GM20431 (cell line): Measurements from ENCODE around the gene MRPL18.
"Not testable (repeated sequence)": the region's sequence is repeated elsewhere in the genome, so short reads cannot be mapped to it uniquely, and the experiment has no call there.

Experiments used
- in situ Hi-C: fragments of 300-500 bp; cut with MseI, MboI; formaldehyde crosslinking; loops from one replicate; pipeline ENCODE4 v1.15.0; 2020; ENCODE audit warnings: low sequenced_read_pairs; ENCODE audit not compliant: unreplicated experiment

MRPL18 gene

GRCh38 chr6:159790149-159790955 lies at the start of gene MRPL18:
Gene MRPL18, plus strand, starts transcription at chr6:159790467. Its CDS starts 121 bp downstream, at chr6:159790588.
- in situ Hi-C loops, result no loop called here

- in situ Hi-C loops, result no loop called here
Measured at GRCh38 chr6:159742165-159742564, 48.1 kb upstream of the MRPL18 start.

- in situ Hi-C loops, result no loop called here
Measured at GRCh38 chr6:159745081-159745480, 45.2 kb upstream of the MRPL18 start.

- in situ Hi-C loops, result no loop called here
Measured at GRCh38 chr6:159746759-159747158, 43.5 kb upstream of the MRPL18 start.

GRCh38 chr6:159748127-159748526 lies 42.1 kb upstream of the MRPL18 start:
- in situ Hi-C loops, result not testable (repeated sequence)

GRCh38 chr6:159751448-159751847 lies 38.8 kb upstream of the MRPL18 start:
- in situ Hi-C loops, result no loop called here

GRCh38 chr6:159753081-159753872 lies 37.0 kb upstream of the MRPL18 start:
- in situ Hi-C loops, result no loop called here

GRCh38 chr6:159754401-159754800 lies 35.9 kb upstream of the MRPL18 start:
- in situ Hi-C loops, result no loop called here

GRCh38 chr6:159754959-159755914 lies 35.0 kb upstream of the MRPL18 start:
- in situ Hi-C loops, result no loop called here

GRCh38 chr6:159756508-159756907 lies 33.8 kb upstream of the MRPL18 start:
- in situ Hi-C loops, result no loop called here

GRCh38 chr6:159758031-159759001 lies 32.0 kb upstream of the MRPL18 start:
- in situ Hi-C loops, result no loop called here

- in situ Hi-C loops, result no loop called here
Measured at GRCh38 chr6:159759645-159760044, 30.6 kb upstream of the MRPL18 start.

GRCh38 chr6:159760602-159761057 lies 29.6 kb upstream of the MRPL18 start:
- in situ Hi-C loops, result no loop called here

GRCh38 chr6:159761129-159761872 lies 29.0 kb upstream of the MRPL18 start:
- in situ Hi-C loops, result no loop called here

- in situ Hi-C loops, result no loop called here
Measured at GRCh38 chr6:159761873-159762680, 28.2 kb upstream of the MRPL18 start, which contains the start of gene ACAT2. Gene ACAT2, plus strand, starts transcription at chr6:159762045. Its CDS starts 43 bp downstream, at chr6:159762088.

- in situ Hi-C loops, result no loop called here
Measured at GRCh38 chr6:159762681-159763293, 27.5 kb upstream of the MRPL18 start.

- in situ Hi-C loops, result no loop called here
Measured at GRCh38 chr6:159766906-159767305, 23.4 kb upstream of the MRPL18 start.
